Inflammatory macrophage treated with lipopolysaccharide for 4 hours (primary cell): ENCODE data around the gene ZNF175.

Source experiments
- DNase-seq: peaks from one replicate; pipeline ENCODE4 v3.0.0-alpha.2; 2020

The ZNF175 gene

DNA sequence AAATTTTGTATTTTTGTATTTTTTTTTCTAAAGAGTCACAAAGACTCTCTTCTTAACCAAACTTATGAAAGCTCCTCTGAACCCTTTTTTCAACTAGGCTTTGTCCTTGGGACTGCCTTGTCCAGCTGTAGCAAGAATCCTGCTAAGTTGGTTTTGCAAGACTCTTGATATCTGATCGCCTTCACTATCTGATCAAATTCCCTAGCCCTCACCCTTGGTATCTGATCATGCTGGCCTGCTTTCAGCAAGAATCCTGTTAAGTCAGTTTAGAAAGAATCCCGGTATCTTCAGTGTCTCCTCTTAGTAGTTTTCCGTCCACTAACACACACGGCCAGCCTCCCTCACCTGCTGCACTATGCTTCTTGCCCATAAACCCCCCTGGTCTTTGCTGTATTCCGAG, 61.0 kb downstream of the ZNF175 start:
- DNase-seq, result no peak

GRCh38 chr19:51637362-51637978, 66.4 kb downstream of the ZNF175 start:
- no peak for DNase-seq

- DNase-seq, result no peak
These were observed 68.8 kb downstream of the ZNF175 start for GRCh38 chr19:51639916-51640315.

DNA sequence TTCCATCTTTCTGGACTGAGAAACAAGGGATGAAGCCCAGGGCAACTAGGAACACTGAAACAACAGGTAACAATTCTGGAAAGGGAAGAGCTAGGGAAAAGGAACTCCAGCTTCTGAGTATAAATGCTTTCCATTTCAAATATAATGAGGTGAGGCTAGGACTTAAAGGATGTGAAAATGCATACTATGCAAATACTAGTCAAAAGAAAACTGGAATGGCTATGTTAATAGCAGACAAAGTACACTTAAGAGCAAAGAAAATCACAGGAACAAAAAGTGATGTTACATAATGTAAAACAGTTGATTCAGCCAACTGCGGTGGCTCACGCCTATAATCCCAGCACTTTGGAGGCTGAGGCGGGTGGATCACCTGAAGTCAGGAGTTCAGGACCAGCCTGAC, 69.3 kb downstream of the ZNF175 start:
- DNase-seq, result no peak

DNA sequence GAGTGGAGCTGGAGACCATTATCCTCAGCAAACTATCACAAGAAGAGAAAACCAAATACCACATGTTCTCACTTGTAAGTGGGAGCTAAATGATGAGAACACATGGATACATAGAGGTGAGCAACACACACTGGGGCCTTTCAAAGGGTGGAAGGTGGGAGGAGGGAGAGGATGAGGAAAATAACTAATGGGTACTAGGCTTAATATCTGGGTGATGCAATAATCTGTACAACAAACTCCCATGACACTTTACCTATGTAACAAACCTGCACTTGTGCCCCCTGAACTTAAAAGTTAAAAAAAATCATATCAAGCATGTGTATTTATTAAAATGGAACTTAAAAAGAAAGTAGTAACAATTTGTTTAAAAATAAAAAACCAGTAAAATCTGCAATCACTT, 70.6 kb downstream of the ZNF175 start:
- no peak for DNase-seq
